ENCODE measurements around the gene METTL15.
"Not testable (repeated sequence)": the region's sequence is repeated elsewhere in the genome, so short reads cannot be mapped to it uniquely, and the experiment has no call there.

The METTL15 gene

DNA sequence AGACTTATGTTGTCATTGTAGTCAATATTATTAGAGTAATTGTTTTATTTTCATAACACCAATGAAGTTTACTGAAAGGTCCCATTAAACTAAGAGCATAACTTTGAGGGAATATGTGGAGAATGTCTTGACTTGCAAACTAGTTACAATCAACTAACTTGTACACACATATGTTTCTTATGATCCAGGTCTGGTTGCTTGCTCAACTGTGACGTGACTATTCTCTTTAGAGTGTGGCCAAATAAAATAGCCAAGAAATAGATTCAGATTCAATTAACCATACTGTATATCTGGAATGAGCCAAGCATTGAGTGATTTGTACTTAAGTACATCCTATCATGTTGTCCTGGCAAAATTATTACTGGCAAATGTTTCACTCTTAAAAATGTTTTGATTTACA, 101.7 kb downstream of the METTL15 start:
- DNase-seq (ENCODE audit: low read depth), result no peak

DNA sequence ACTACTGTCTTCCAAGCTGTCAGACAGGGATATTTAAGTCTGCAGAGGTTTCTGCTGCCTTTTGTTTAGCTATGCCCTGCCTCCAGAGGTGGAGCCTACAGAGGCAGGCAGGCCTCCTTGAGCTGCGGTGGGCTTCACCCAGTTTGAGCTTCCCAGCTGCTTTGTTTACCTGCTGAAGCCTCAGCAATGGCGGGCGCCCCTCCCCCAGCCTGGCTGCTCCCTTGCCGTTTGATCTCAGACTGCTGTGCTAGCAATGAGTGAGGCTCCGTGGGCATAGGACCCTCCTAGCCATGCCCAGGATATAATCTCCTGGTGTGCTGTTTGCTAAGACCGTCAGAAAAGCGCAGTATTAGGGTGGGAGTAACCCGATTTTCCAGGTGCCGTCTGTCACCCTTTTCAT, 113.9 kb downstream of the METTL15 start:
- DNase-seq (ENCODE audit: low read depth), result not testable (repeated sequence)

GRCh38 chr11:28223577-28223976, 115.4 kb downstream of the METTL15 start:
- no peak for DNase-seq (ENCODE audit: low read depth)

- no peak for DNase-seq (ENCODE audit: low read depth)
Measured at GRCh38 chr11:28223994-28224393, 115.8 kb downstream of the METTL15 start.

- no peak for DNase-seq (ENCODE audit: low read depth)
Measured at GRCh38 chr11:28227460-28227859, 119.3 kb downstream of the METTL15 start.

DNA sequence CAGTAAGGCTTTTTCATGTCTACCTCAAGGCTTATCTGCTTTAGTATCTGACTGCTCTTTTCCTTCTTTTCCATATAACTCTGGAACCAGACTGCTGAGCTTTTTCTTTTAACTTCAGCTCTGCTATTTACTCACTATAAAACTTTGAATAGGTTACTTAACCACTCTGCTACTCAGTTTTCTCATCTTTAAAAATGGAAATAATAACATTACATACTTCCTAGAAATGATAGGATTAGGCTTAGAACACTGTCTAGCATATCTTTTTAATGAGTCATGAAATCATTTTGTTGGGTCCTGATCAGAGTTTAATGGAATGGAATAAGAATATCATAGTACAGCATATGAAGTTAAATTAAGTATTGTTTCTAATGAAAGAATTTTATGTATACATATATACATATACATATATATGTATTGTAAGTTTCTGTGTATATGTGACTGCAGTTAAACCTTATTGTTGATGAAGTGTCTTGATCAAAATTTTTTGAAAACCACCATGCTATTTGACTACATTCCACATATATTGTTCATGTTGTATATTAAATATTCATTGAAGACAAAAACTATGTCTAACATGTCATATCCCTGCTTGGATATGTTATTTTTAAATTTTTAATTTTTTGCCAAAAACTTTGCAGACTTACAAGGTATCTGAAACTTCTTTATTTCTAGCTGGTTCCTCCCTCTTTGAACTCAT, 120.2 kb downstream of the METTL15 start:
- DNase-seq (ENCODE audit: low read depth), result peak; percentile 28

GRCh38 chr11:28231475-28231874, 123.3 kb downstream of the METTL15 start:
- DNase-seq (ENCODE audit: low read depth), result peak; percentile 65

DNA sequence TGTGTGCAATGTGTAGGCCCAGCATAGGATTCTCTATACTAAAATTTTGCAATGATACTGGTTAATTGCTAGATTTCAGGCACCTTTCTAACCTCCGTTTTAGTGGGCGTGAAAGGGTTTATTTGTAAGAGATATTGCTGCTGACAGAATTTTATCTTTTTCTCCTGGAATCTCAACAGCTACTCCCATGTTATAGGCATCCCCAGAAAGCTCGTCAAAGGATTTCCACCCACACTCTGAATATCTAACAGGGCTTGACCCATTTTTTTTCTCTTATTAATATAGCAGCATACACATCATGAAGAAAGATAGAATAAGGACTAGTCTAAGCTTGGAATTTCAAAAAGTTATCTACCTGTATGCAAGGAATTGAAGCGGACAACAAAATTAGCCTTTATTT, 124.5 kb downstream of the METTL15 start:
- DNase-seq (ENCODE audit: low read depth), result no peak

- no peak for DNase-seq (ENCODE audit: low read depth)
Measured at GRCh38 chr11:28241760-28242159, 133.6 kb downstream of the METTL15 start.

DNA sequence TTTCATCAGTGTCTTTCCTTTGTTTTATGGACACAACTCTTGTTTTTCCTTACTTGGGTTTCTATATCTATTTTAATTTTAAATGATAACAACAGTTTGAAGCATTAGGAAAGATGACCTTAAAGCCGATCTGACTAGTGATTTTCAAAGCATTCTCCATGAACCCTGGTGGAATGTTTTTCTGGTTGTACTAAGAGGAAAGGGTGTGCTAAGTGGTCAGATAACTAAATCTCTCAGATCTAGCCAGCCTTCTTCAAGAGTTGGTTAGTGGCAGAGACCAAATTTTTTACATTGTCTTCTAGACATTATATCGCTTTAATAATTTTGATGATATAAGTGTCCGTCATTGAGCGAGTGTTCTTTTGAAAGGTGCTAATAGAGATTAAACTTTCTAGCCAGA, 134.4 kb downstream of the METTL15 start:
- peak; percentile 54 for DNase-seq (ENCODE audit: low read depth)

DNA sequence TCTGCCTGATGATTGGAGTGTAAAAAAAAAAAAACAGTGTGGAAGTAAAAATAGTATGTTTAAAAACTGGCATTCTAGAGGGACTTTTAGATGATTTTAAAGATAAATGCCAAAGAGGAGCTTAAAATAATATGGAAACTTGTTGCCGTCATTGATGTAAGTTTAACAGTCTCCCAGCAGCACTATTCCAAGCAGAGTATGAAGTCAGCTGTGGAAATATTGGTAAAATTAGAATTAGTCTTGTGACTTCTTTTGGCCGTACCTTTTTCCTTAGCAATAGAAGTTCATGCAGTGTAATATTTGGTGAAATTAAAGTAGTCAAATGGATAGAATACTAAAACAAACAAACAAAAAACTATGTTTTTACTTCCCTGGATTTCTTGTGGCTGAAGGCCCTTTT, 134.9 kb downstream of the METTL15 start:
- DNase-seq (ENCODE audit: low read depth), result no peak

- no peak for DNase-seq (ENCODE audit: low read depth)
Measured at GRCh38 chr11:28243581-28243980, 135.4 kb downstream of the METTL15 start.

- DNase-seq (ENCODE audit: low read depth), result peak; percentile 58
Measured at GRCh38 chr11:28245131-28245530, 136.9 kb downstream of the METTL15 start.

DNA sequence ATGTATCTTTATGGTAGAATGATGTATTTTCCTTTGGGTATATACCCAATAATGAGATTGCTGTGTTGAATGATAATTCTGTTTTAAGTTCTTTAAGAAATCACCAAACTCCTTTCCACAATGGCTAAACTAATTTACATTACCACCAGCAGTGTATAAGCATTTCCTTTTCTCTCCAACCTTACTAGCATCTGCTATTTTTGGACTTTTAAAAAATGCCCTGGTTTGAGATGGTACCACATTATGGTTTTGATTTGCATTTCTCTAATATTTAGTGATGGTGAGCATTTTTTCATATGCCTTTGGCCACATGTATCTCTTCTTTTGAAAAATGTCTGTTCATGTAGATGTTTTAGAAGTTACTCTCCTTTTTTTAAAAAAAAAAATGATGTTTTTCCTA, 142.0 kb downstream of the METTL15 start:
- DNase-seq (ENCODE audit: low read depth), result no peak

DNA sequence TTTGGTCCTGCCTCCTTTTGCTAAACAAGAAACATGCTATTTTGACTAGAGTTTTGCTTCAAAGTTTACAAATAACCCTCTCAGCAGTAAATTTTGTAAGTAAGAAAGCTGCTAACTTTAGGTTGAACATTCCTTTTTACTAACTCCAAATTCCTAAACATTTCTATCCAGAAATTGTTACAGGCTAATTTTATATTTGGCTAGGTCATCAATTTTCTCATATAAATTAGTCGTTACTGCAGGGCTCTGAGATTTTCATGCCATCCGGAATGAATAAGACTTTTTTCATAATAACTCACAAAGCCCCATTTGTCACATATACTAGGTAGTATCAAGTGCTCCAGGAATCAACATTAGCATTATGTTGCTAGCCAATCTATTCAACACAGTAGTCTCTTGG, 143.1 kb downstream of the METTL15 start:
- no peak for DNase-seq (ENCODE audit: low read depth)

- peak; percentile 35 for DNase-seq (ENCODE audit: low read depth)
Measured at GRCh38 chr11:28257761-28258160, 149.6 kb downstream of the METTL15 start.

GRCh38 chr11:28259177-28259843, 151.1 kb downstream of the METTL15 start:
- DNase-seq (ENCODE audit: low read depth), result no peak

- DNase-seq (ENCODE audit: low read depth), result no peak
Measured at GRCh38 chr11:28268925-28269324, 160.7 kb downstream of the METTL15 start.

- no peak for DNase-seq (ENCODE audit: low read depth)
Measured at GRCh38 chr11:28269586-28269985, 161.4 kb downstream of the METTL15 start.

GRCh38 chr11:28272247-28272646, 164.1 kb downstream of the METTL15 start:
- DNase-seq (ENCODE audit: low read depth), result not testable (repeated sequence)

DNA sequence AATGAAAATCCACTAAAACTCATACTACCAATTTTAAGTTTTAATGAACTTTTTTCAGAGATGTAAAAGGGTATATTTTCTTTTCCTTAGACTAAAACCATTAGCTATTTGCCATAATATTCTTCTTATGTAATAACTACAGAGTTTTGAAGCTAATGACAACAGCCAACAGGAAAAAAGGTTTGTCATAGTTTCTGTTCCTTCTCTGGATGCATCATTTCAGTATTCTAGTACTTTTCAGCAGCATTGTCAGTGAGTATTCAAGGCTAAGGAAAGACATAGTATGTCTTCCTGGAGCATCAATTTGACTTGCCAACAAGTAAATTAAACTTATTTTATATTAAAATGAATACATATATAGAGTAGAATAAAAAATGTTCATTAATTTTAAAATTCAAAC, 166.0 kb downstream of the METTL15 start:
- no peak for DNase-seq (ENCODE audit: low read depth)

GRCh38 chr11:28284196-28284595, 176.0 kb downstream of the METTL15 start:
- no peak for DNase-seq (ENCODE audit: low read depth)

DNA sequence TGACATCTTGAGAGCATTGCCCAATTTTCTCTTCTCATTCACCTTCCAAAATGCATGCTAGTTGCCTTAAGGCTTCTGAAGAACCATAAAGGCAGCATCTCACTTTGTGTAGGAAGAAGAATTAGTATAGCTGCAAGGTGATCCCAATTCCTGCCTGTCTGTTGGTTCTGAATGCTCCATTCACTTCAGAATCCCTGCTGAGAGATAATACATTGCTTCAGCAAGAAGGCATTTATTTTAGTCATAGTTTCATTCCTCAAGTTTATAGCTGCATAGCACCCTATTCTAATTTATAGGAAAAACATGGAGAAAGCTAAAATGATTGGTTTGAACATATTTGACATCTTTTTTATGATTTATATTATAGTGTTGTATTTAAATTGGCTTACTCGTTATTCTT, 181.3 kb downstream of the METTL15 start:
- DNase-seq (ENCODE audit: low read depth), result no peak

DNA sequence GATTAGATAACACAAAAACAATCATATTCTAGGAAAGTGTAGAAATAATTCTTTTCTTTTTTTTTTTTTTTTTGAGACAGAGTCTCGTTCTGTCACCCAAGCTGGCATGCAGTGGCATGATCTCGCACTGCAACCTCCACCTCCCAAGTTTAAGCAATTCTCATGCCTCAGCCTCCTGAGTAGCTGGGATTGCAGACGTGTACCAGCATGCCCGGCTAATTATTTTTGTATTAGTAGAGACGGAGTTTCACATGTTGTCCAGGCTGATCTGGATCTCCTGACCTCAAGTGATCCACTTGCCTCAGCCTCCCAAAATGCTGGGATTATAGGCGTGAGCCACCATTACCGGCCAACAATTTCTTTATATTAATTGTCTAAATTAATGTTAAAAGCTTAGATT, 182.8 kb downstream of the METTL15 start:
- not testable (repeated sequence) for DNase-seq (ENCODE audit: low read depth)

All from amniotic epithelial cell (primary cell).